Neural cell (in vitro differentiated cells): Measurements from ENCODE around the gene NLRC5. TPM values are rescaled to one million over a fixed set of nuclear protein-coding genes. Genes with fewer than 3 reads are reported as not detected.

Experiments used
- H2AFZ ChIP-seq: fragments of 200-600, 300-800 bp; sonication (generic), shearing (Covaris generic); 2 replicates; pipeline ENCODE4 v1.6.0; 2014; ENCODE audit warnings: low read depth, mild to moderate bottlenecking, antibody characterized with exemption, low read length, moderate library complexity
- H3F3A ChIP-seq: fragments of 200-600 bp; shearing (Covaris generic); 2 replicates; pipeline ENCODE4 v1.6.1; 2016; ENCODE audit warnings: mild to moderate bottlenecking, moderate library complexity, mixed read lengths, antibody characterized with exemption, low read length; ENCODE audit not compliant: insufficient read depth, poor library complexity, severe bottlenecking
- H3K27ac ChIP-seq: fragments of 200-600, 300-800 bp; sonication (generic), shearing (Covaris generic); 2 replicates; pipeline ENCODE4 v1.5.1; 2014; ENCODE audit warnings: mild to moderate bottlenecking, low read length, moderate library complexity
- H3K27me3 ChIP-seq: fragments of 300-800, 200-600 bp; sonication (generic), shearing (Covaris generic); 2 replicates; pipeline ENCODE4 v1.6.0; 2014; ENCODE audit warnings: mild to moderate bottlenecking, low read depth, low read length, moderate library complexity; ENCODE audit not compliant: insufficient read depth
- H3K36me3 ChIP-seq: fragments of 300-800, 200-600 bp; sonication (generic), shearing (Covaris generic); 2 replicates; pipeline ENCODE4 v1.5.1; 2014; ENCODE audit warnings: mild to moderate bottlenecking, antibody characterized with exemption, low read length, moderate library complexity; ENCODE audit not compliant: insufficient read depth
- H3K4me2 ChIP-seq: fragments of 300-800, 200-600 bp; sonication (generic), shearing (Covaris generic); 2 replicates; pipeline ENCODE4 v1.6.0; 2014; ENCODE audit warnings: mild to moderate bottlenecking, low read length
- H3K4me3 ChIP-seq: fragments of 300-800, 200-600 bp; sonication (generic), shearing (Covaris generic); 2 replicates; pipeline ENCODE4 v1.5.1; 2014; ENCODE audit warnings: mild to moderate bottlenecking, low read length, moderate library complexity
- H3K79me2 ChIP-seq: fragments of 200-600 bp; shearing (Covaris generic); replicated peaks from 2 replicates; pipeline ENCODE4 v1.6.0; 2014; ENCODE audit warnings: mild to moderate bottlenecking, low read length, moderate library complexity; ENCODE audit not compliant: insufficient read depth
- H3K9ac ChIP-seq: fragments of 300-800, 200-600 bp; sonication (generic), shearing (Covaris generic); 2 replicates; pipeline ENCODE4 v1.6.1; 2016; ENCODE audit warnings: mild to moderate bottlenecking, low read length, mixed read lengths
- H3K9me2 ChIP-seq: fragments of 200-600 bp; shearing (Covaris generic); 2 replicates; pipeline ENCODE4 v1.6.1; 2016; ENCODE audit warnings: mild to moderate bottlenecking, low read length, mixed read lengths; ENCODE audit not compliant: insufficient read depth
- H3K9me3 ChIP-seq: fragments of 200-600, 300-800 bp; sonication (generic), shearing (Covaris generic); 2 replicates; pipeline ENCODE4 v1.6.1; 2016; ENCODE audit warnings: mild to moderate bottlenecking, mixed run types, low read length, moderate library complexity, mixed read lengths
- H4K20me1 ChIP-seq: fragments of 200-600 bp; shearing (Covaris generic); 2 replicates; pipeline ENCODE4 v1.6.1; 2016; ENCODE audit warnings: mild to moderate bottlenecking, mixed run types; ENCODE audit not compliant: insufficient read depth
- CTCF ChIP-seq: fragments of 450-650 bp; IDR thresholded peaks from 2 replicates; pipeline ENCODE4 v1.5.1; 2014; ENCODE audit warnings: antibody characterized with exemption, mild to moderate bottlenecking, moderate library complexity; ENCODE audit not compliant: poor library complexity, severe bottlenecking
- EP300 ChIP-seq: fragments of 450-650 bp; conservative IDR thresholded peaks from 2 replicates; pipeline ENCODE4 v1.6.1; 2014; ENCODE audit warnings: antibody characterized with exemption, mild to moderate bottlenecking, moderate library complexity; ENCODE audit not compliant: poor library complexity, severe bottlenecking
- EZH2 ChIP-seq: fragments of 200-600, 300-800 bp; shearing (Covaris generic), sonication (generic); IDR thresholded peaks from 2 replicates; pipeline ENCODE4 v1.6.1; 2014; ENCODE audit warnings: antibody characterized with exemption, low read length, borderline replicate concordance, mild to moderate bottlenecking; ENCODE audit not compliant: insufficient read depth, poor library complexity, severe bottlenecking
- MXI1 ChIP-seq: fragments of 450-650 bp; conservative IDR thresholded peaks from 2 replicates; pipeline ENCODE4 v1.6.1; 2014; ENCODE audit warnings: antibody characterized with exemption, mild to moderate bottlenecking; ENCODE audit not compliant: poor library complexity, severe bottlenecking
- POLR2AphosphoS5 ChIP-seq: IDR thresholded peaks from 2 replicates; pipeline ENCODE4 v1.6.1; 2012
- RAD21 ChIP-seq: fragments of 450-650 bp; conservative IDR thresholded peaks from 2 replicates; pipeline ENCODE4 v1.6.1; 2014; ENCODE audit warnings: antibody characterized with exemption, mild to moderate bottlenecking, moderate library complexity
- REST ChIP-seq: IDR thresholded peaks from 2 replicates; pipeline ENCODE4 v1.6.1; 2012; ENCODE audit warnings: borderline replicate concordance
- SMC3 ChIP-seq: fragments of 450-650 bp; conservative IDR thresholded peaks from 2 replicates; pipeline ENCODE4 v1.6.1; 2014; ENCODE audit warnings: antibody characterized with exemption, mild to moderate bottlenecking, moderate library complexity; ENCODE audit not compliant: poor library complexity
- TAF1 ChIP-seq: IDR thresholded peaks from 2 replicates; pipeline ENCODE4 v1.6.1; 2012; ENCODE audit warnings: low read depth
- polyA plus RNA-seq: library from polyadenylated mRNA; depleted of rRNA; stranded (reverse); fragments of >200 nt; gene quantifications from 2 replicates; pipeline ENCODE4 v1.2.3, GENCODE V29; 2014

The NLRC5 gene
- polyA plus RNA-seq, 1 donor from 2014 or later, result not detected

- no peaks in the 10 kb centered on the region for H4K20me1 ChIP-seq
- no peaks in the 10 kb centered on the region for H3K36me3 ChIP-seq
- no peak overlapping the region for H3K4me3 ChIP-seq
- no peak overlapping the region for H3K4me2 ChIP-seq
- H3K9me2 ChIP-seq, result no peaks in the 10 kb centered on the region
- H2AFZ ChIP-seq, result no peak overlapping the region
- no peak for TF ChIP-seq MXI1
- peak; percentile 94 for TF ChIP-seq CTCF
- TF ChIP-seq SMC3, result peak; percentile 91
- no peak for TF ChIP-seq EZH2
- TF ChIP-seq TAF1, result no peak
- no peak for TF ChIP-seq EP300
- TF ChIP-seq RAD21, result peak; percentile 88
- H3K27ac ChIP-seq, result no peak overlapping the region
- no peaks in the 10 kb centered on the region for H3K27me3 ChIP-seq
- no peak overlapping the region for H3K9ac ChIP-seq
- no peaks in the 10 kb centered on the region for H3K79me2 ChIP-seq
- H3K9me3 ChIP-seq, result no peaks in the 10 kb centered on the region
- no peaks in the 10 kb centered on the region for H3F3A ChIP-seq
Observed at GRCh38 chr16:57084257-57084770, 95.0 kb downstream of the NLRC5 start.

- Histone ChIP-seq H3K9ac (no peak overlapping the region), H3F3A (no peaks in the 10 kb centered on the region), H4K20me1 (no peaks in the 10 kb centered on the region), H3K9me2 (no peaks in the 10 kb centered on the region), H3K4me2 (no peak overlapping the region), H3K9me3 (no peaks in the 10 kb centered on the region), H3K79me2 (no peaks in the 10 kb centered on the region), H3K4me3 (no peak overlapping the region), H3K27ac (no peak overlapping the region), H2AFZ (no peak overlapping the region), H3K36me3 (no peaks in the 10 kb centered on the region), H3K27me3 (no peaks in the 10 kb centered on the region)
- TF ChIP-seq SMC3, result no peak
- TF ChIP-seq REST, result no peak
- no peak for TF ChIP-seq MXI1
- TF ChIP-seq EZH2, result no peak
- no peak for TF ChIP-seq TAF1
- no peak for TF ChIP-seq RAD21
- TF ChIP-seq EP300, result no peak
- no peak for TF ChIP-seq CTCF
- TF ChIP-seq POLR2AphosphoS5, result no peak
Observed at GRCh38 chr16:57084996-57085395, 95.6 kb downstream of the NLRC5 start.
